Hematopoietic multipotent progenitor cell (in vitro differentiated cells): ENCODE results near the gene TIMM44. TPM values are rescaled to one million over a fixed set of nuclear protein-coding genes. Genes with fewer than 3 reads are reported as not detected.

ENCODE experiments used
- DNase-seq, 3 donors: peaks; one replicate each; pipeline ENCODE4 v3.0.0-alpha.2; 2011 to 2015; ENCODE audit warnings: low read depth in 2 of 3, low spot score in 2 of 3
- total RNA-seq: library from RNA; depleted of rRNA; stranded (reverse); fragments of >200 nt; gene quantifications from one replicate; pipeline ENCODE4 v1.2.3, GENCODE V29; 2012

TIMM44 gene
- total RNA-seq, 1 donor, result 44.7 TPM

- no peak for DNase-seq
Measured at GRCh38 chr19:7883105-7883504, 60.4 kb downstream of the TIMM44 start.

GRCh38 chr19:7881910-7882309, 61.6 kb downstream of the TIMM44 start:
- no peak for DNase-seq

- peak in 1 of 3 donors; percentile 15 for DNase-seq
Measured at GRCh38 chr19:7879836-7880235, 63.6 kb downstream of the TIMM44 start.

- DNase-seq, result no peak
Measured at GRCh38 chr19:7879111-7879807, 64.2 kb downstream of the TIMM44 start.

- DNase-seq, result no peak
Measured at GRCh38 chr19:7877249-7877836, 66.1 kb downstream of the TIMM44 start.

Other genes starting within 250 kb of the TIMM44 start
- gene FCER2, start 241.5 kb downstream of the TIMM44 start, total RNA-seq, result 2.7 TPM
- under 0.01 TPM for gene CLEC4G, start 211.6 kb downstream of the TIMM44 start, total RNA-seq
- not detected for gene CD209, start 196.1 kb downstream of the TIMM44 start, total RNA-seq
- under 0.01 TPM for gene CLEC4M, start 180.4 kb downstream of the TIMM44 start, total RNA-seq
- 18.6 TPM for gene EVI5L, start 113.4 kb downstream of the TIMM44 start, total RNA-seq
- gene PRR36, start 69.3 kb downstream of the TIMM44 start, total RNA-seq, result under 0.01 TPM
- gene LRRC8E, start 55.2 kb downstream of the TIMM44 start, total RNA-seq, result 0.27 TPM
- 21.5 TPM for gene MAP2K7, start 39.8 kb downstream of the TIMM44 start, total RNA-seq
- gene TGFBR3L, start 28.8 kb downstream of the TIMM44 start, total RNA-seq, result not detected
- gene SNAPC2, start 23.3 kb downstream of the TIMM44 start, total RNA-seq, result 11.3 TPM
- gene CTXN1, start 17.5 kb downstream of the TIMM44 start, total RNA-seq, result 1.9 TPM
- 44.4 TPM for gene ELAVL1, start 62.0 kb upstream of the TIMM44 start, total RNA-seq
- gene CCL25, start 109.1 kb upstream of the TIMM44 start, total RNA-seq, result 0.27 TPM
- not detected for gene FBN3, start 205.9 kb upstream of the TIMM44 start, total RNA-seq